Astrocyte of the hippocampus (primary cell): ENCODE results near the gene LCMT2.
"Not testable (repeated sequence)": the region's sequence is repeated elsewhere in the genome, so short reads cannot be mapped to it uniquely, and the experiment has no call there.

Experiments used
- DNase-seq: peaks from one replicate; pipeline ENCODE4 v3.0.0; 2011; ENCODE audit warnings: low read depth, low spot score

Gene LCMT2

GRCh38 chr15:43316016-43316970 is 14.1 kb downstream of the LCMT2 start:
- DNase-seq: no peak

- DNase-seq: no peak
Observed at GRCh38 chr15:43314171-43314570, 16.2 kb downstream of the LCMT2 start.

GRCh38 chr15:43312378-43312777 is 18.0 kb downstream of the LCMT2 start:
- no peak for DNase-seq

GRCh38 chr15:43302205-43302817 is 28.1 kb downstream of the LCMT2 start, which contains the start of gene TGM7:
Gene TGM7 (minus strand): TSS chr15:43302255.
- DNase-seq: no peak

GRCh38 chr15:43299884-43300283 is 30.5 kb downstream of the LCMT2 start:
- no peak for DNase-seq

GRCh38 chr15:43299411-43299810 is 31.0 kb downstream of the LCMT2 start:
- no peak for DNase-seq

GRCh38 chr15:43294091-43294706 is 36.2 kb downstream of the LCMT2 start:
- no peak for DNase-seq

- peak; percentile 26 for DNase-seq
Observed at GRCh38 chr15:43293432-43293831, 36.9 kb downstream of the LCMT2 start.

GRCh38 chr15:43292375-43293078 is 37.8 kb downstream of the LCMT2 start:
- peak; percentile 43 for DNase-seq

GRCh38 chr15:43289656-43290055 is 40.7 kb downstream of the LCMT2 start:
- DNase-seq: not testable (repeated sequence)

GRCh38 chr15:43287254-43287653 is 43.1 kb downstream of the LCMT2 start:
- no peak for DNase-seq

GRCh38 chr15:43286074-43286473 is 44.3 kb downstream of the LCMT2 start:
- DNase-seq: no peak

- DNase-seq: peak; percentile 63
Observed at GRCh38 chr15:43285609-43286037, 44.8 kb downstream of the LCMT2 start.

- no peak for DNase-seq
Observed at GRCh38 chr15:43283526-43283925, 46.8 kb downstream of the LCMT2 start.

- no peak for DNase-seq
Observed at GRCh38 chr15:43281926-43282602, 48.3 kb downstream of the LCMT2 start.

GRCh38 chr15:43280996-43281395 is 49.4 kb downstream of the LCMT2 start:
- no peak for DNase-seq

GRCh38 chr15:43279496-43279895 is 50.9 kb downstream of the LCMT2 start:
- DNase-seq: no peak

- no peak for DNase-seq
Observed at GRCh38 chr15:43278869-43279268, 51.5 kb downstream of the LCMT2 start.

- DNase-seq: no peak
Observed at GRCh38 chr15:43277901-43278300, 52.5 kb downstream of the LCMT2 start.

GRCh38 chr15:43277231-43277823 is 53.0 kb downstream of the LCMT2 start:
- DNase-seq: no peak
